Naive thymus-derived CD4-positive, alpha-beta T cell (primary cell): ENCODE results near the gene RANBP3L. TPM values are rescaled to one million over a fixed set of nuclear protein-coding genes. Genes with fewer than 3 reads are reported as not detected.

Experiments used
- ATAC-seq: fragments of 150-1000 bp; cut with Tn5 transposase; 2 replicates; pipeline ENCODE4 v1.10.0; 2021; ENCODE audit warnings: mild to moderate bottlenecking, moderate library complexity
- CTCF ChIA-PET: fragments of 350-600 bp; sonication (Branson Sonifier 250); formaldehyde crosslinking; loops from one replicate; lab custom pipeline; 2021; ENCODE audit warnings: antibody characterized with exemption; lab: Charles Lee
- POLR2A ChIA-PET: fragments of 350-600 bp; sonication (Branson Sonifier 250); formaldehyde crosslinking; loops from one replicate; lab custom pipeline; 2021; ENCODE audit warnings: antibody characterized with exemption, inconsistent platforms; lab: Charles Lee
- DNase-seq, 9 donors: peaks; one replicate each; pipeline versions ENCODE4 v3.0.0 to v3.0.0-alpha.2; 2020 to 2022; ENCODE audit warnings: mixed read lengths in 1 of 9
- H3K27ac ChIP-seq: one replicate; pipeline ENCODE4 v1.7.0; 2013; ENCODE audit warnings: mild to moderate bottlenecking, low read depth, low read length, moderate library complexity
- H3K27me3 ChIP-seq, 2 donors: one replicate each; pipeline ENCODE4 v1.7.0; 2013; ENCODE audit warnings: low read length in 2 of 2, mild to moderate bottlenecking in 2 of 2, moderate library complexity in 2 of 2; ENCODE audit not compliant: control insufficient read depth in 2 of 2, insufficient read depth in 2 of 2
- H3K36me3 ChIP-seq, 3 experiments: 1 replicate in 2 of 3; 2 replicates in 1 of 3; pipeline ENCODE4 v1.7.0; 2013; ENCODE audit warnings: low read length in 3 of 3, mild to moderate bottlenecking in 3 of 3, moderate library complexity in 1 of 3; ENCODE audit not compliant: insufficient read depth in 3 of 3, control insufficient read depth in 2 of 3
- H3K4me1 ChIP-seq, 2 donors: one replicate each; pipeline ENCODE4 v1.7.0; 2013; ENCODE audit warnings: low read length in 2 of 2, mild to moderate bottlenecking in 2 of 2, moderate library complexity in 1 of 2; ENCODE audit not compliant: control insufficient read depth in 2 of 2, insufficient read depth in 2 of 2
- H3K4me3 ChIP-seq: 2 replicates; pipeline ENCODE4 v1.7.0; 2013; ENCODE audit warnings: mild to moderate bottlenecking, low read length
- H3K9me3 ChIP-seq, 3 experiments: 1 replicate in 2 of 3; 2 replicates in 1 of 3; pipeline ENCODE4 v1.7.0; 2013; ENCODE audit warnings: low read length in 3 of 3; ENCODE audit not compliant: control insufficient read depth in 2 of 3
- H3K27ac Mint-ChIP-seq, 9 donors: one replicate each; pipeline ENCODE4 v1.8.0; 2020 to 2022; ENCODE audit warnings: mixed read lengths in 9 of 9, mild to moderate bottlenecking in 8 of 9, moderate library complexity in 5 of 9, inconsistent platforms in 2 of 9
- H3K27me3 Mint-ChIP-seq, 5 donors: one replicate each; pipeline ENCODE4 v1.8.0; 2021 to 2022; ENCODE audit warnings: mixed read lengths in 5 of 5, mild to moderate bottlenecking in 1 of 5
- H3K36me3 Mint-ChIP-seq, 5 donors: one replicate each; pipeline ENCODE4 v1.8.0; 2020 to 2022; ENCODE audit warnings: mixed read lengths in 5 of 5, mild to moderate bottlenecking in 3 of 5, inconsistent platforms in 1 of 5
- H3K4me1 Mint-ChIP-seq, 7 donors: one replicate each; pipeline ENCODE4 v1.8.0; 2020 to 2022; ENCODE audit warnings: mixed read lengths in 7 of 7, mild to moderate bottlenecking in 3 of 7, inconsistent platforms in 1 of 7
- H3K4me3 Mint-ChIP-seq, 10 donors: one replicate each; pipeline ENCODE4 v1.8.0; 2020 to 2022; ENCODE audit warnings: mild to moderate bottlenecking in 10 of 10, mixed read lengths in 10 of 10, moderate library complexity in 6 of 10, inconsistent platforms in 2 of 10
- H3K9me3 Mint-ChIP-seq, 11 donors: one replicate each; pipeline ENCODE4 v1.8.0; 2020 to 2022; ENCODE audit warnings: mixed read lengths in 11 of 11, mild to moderate bottlenecking in 4 of 11, inconsistent platforms in 1 of 11, moderate library complexity in 1 of 11
- intact Hi-C, 2 donors: fragments of 100-400 bp; cut with micrococcal nuclease; formaldehyde crosslinking; loops; one replicate each; pipeline ENCODE4 v1.15.1; 2023
- polyA plus RNA-seq, 2 donors: library from polyadenylated mRNA; unstranded; fragments of 300-500 nt; fragmentation: Illumina TruSeq; gene quantifications; one replicate each; pipeline ENCODE4 v1.2.3, GENCODE V29; 2021
- total RNA-seq, 6 experiments: library from RNA in 5 of 6; stranded (reverse) in 5 of 6; gene quantifications; 1 replicate in 5 of 6; 2 replicates in 1 of 6; pipeline ENCODE4 v1.2.3 and lab custom pipeline; 2021 to 2026

RANBP3L gene
- total and polyA plus RNA-seq, 7 experiments from 2014 or later = not detected

DNA sequence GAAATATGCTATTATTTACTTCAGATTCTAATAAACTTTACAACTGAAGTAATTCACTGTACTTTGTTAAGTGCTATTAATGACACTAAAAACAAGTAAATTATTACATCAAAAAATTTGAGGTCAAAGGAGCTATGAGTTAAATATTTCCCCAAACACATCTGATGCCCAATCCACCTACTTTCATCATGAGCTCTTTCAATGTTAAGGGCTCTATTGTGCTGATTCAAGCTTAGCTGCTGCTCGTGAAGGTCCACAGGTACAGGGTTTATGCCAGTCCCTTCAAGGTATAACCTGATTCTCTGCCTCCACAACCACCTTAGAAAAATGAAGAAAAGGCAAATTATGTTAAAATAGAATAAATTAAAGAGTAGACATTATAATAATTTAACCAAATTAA lies 84.1 kb downstream of the RANBP3L start:
- H3K9me3 Mint-ChIP-seq = no peaks in the 10 kb centered on the region
- peak overlapping the region in 1 of 9 donors; percentile 4 for H3K27ac Mint-ChIP-seq
- peaks cover 4 to 53% (median 14%) of the 10 kb centered on the region in 5 donors for H3K36me3 Mint-ChIP-seq
- no peaks in the 10 kb centered on the region for H3K9me3 ChIP-seq
- no peaks in the 10 kb centered on the region for H3K27me3 Mint-ChIP-seq
- no peak overlapping the region for H3K4me3 ChIP-seq
- no peak for ATAC-seq
- H3K27ac ChIP-seq = no peak overlapping the region
- H3K27me3 ChIP-seq = no peaks in the 10 kb centered on the region
- H3K36me3 ChIP-seq = peaks cover 0 to 30% (median 3%) of the 10 kb centered on the region in 3 experiments
- no peaks in the 10 kb centered on the region for H3K4me1 Mint-ChIP-seq
- ChIA-PET POLR2A (no interaction called here), CTCF (interaction anchor here (0.6 kb wide), 1 partner anchor 1494 kb away, joined by 3 read pairs; no protein-coding TSS in a partner anchor)
- H3K4me1 ChIP-seq = no peaks in the 10 kb centered on the region
- no peak for DNase-seq
- no peak overlapping the region for H3K4me3 Mint-ChIP-seq
- intact Hi-C loops = loop anchor here in 1 of 2 donors (10.0 kb wide), 1 partner anchor 87 kb away; the partner anchor contains the start of gene RANBP3L

DNA sequence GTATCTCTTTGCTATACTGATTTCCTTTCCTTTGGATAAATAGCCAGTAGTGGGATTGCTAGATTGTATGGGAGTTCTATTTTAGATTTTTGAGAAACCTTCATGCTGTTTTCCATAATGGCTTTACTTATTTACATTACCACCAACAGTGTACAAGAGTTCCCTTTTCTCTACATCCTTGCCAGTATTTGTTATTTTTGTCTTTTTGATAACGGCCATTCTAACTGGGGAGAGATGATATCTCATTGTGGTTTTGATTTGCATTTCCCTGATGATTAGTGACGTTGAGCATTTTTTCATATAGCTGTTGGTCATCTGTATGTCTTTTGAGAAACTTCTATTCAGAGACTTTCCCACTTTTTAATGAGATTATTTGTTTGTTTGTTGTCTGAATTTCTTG lies 85.8 kb downstream of the RANBP3L start:
- ChIA-PET CTCF (no interaction called here), POLR2A (no interaction called here)
- H3K4me1 ChIP-seq = no peaks in the 10 kb centered on the region
- ATAC-seq (no peak), DNase-seq (no peak)
- H3K36me3 ChIP-seq = peaks cover 0 to 26% (median 3%) of the 10 kb centered on the region in 3 experiments
- H3K27ac Mint-ChIP-seq = no peak overlapping the region
- no peak overlapping the region for H3K4me3 ChIP-seq
- H3K27me3 Mint-ChIP-seq = no peaks in the 10 kb centered on the region
- H3K4me3 Mint-ChIP-seq = no peak overlapping the region
- intact Hi-C loops = loop anchor here in 1 of 2 donors (10.0 kb wide), 1 partner anchor 89 kb away; the partner anchor contains the start of gene RANBP3L
- H3K9me3 ChIP-seq = no peaks in the 10 kb centered on the region
- H3K27ac ChIP-seq = no peak overlapping the region
- H3K36me3 Mint-ChIP-seq = peaks cover 5 to 45% (median 14%) of the 10 kb centered on the region in 5 donors
- no peaks in the 10 kb centered on the region for H3K9me3 Mint-ChIP-seq
- H3K27me3 ChIP-seq = no peaks in the 10 kb centered on the region
- no peaks in the 10 kb centered on the region for H3K4me1 Mint-ChIP-seq

DNA sequence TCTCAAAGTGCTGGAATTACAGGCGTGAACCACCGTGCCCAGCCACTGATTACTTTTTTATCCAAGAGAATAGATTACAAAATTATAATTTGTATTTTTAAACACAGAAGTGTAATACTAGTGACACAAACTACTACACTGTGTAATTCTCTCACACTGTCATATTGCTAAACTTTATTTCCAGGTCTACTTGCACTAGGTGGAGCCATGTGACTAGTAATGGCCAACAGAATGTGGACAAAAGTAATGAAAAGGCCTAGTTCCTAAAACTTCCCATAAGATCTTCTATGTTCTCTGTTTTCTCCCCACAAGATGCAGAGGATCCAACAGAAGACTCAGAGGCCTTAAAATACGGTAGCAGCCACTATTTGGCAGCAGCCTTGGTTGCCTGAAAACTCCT lies 87.3 kb downstream of the RANBP3L start:
- no peak overlapping the region for H3K4me3 Mint-ChIP-seq
- ChIA-PET POLR2A (no interaction called here), CTCF (interaction anchor here (1.5 kb wide), 1 partner anchor 11 kb away, joined by 6 read pairs; no protein-coding TSS in a partner anchor)
- H3K36me3 ChIP-seq = peaks cover 0 to 18% (median 3%) of the 10 kb centered on the region in 3 experiments
- no peaks in the 10 kb centered on the region for H3K9me3 Mint-ChIP-seq
- peaks cover 0 to under 1% (median 0%) of the 10 kb centered on the region in 7 donors for H3K4me1 Mint-ChIP-seq
- DNase-seq (peak in 1 of 9 donors; percentile 4), ATAC-seq (no peak)
- no peak overlapping the region for H3K4me3 ChIP-seq
- H3K9me3 ChIP-seq = no peaks in the 10 kb centered on the region
- no peaks in the 10 kb centered on the region for H3K27me3 Mint-ChIP-seq
- no peak overlapping the region for H3K27ac Mint-ChIP-seq
- no peaks in the 10 kb centered on the region for H3K4me1 ChIP-seq
- no peaks in the 10 kb centered on the region for H3K27me3 ChIP-seq
- no peak overlapping the region for H3K27ac ChIP-seq
- intact Hi-C loops = loop anchor here in 1 of 2 donors (10.0 kb wide), 1 partner anchor 90 kb away; the partner anchor contains the start of gene RANBP3L
- H3K36me3 Mint-ChIP-seq = peaks cover 5 to 35% (median 11%) of the 10 kb centered on the region in 5 donors

DNA sequence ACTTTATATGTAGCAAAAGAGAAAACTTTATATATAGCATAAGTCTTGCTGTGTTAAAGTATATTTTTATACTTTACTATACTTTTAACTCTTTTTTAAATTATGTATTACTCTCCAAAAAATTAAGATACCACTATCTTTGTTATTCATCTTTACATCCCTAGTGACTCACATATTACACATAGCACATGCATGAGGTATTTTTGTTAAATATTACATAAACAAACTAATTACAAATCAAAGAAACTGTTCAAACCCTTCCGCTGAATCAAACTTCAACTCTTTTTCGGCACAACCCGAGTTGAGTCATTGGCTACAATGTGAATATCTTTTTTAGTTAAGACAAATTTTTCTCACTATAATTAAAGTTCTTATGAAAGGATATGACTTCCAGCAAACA lies 92.0 kb downstream of the RANBP3L start:
- Histone ChIP-seq H3K36me3 (peaks cover 0 to 7% (median 0%) of the 10 kb centered on the region in 3 experiments), H3K4me3 (no peak overlapping the region), H3K27me3 (no peaks in the 10 kb centered on the region), H3K9me3 (no peaks in the 10 kb centered on the region), H3K4me1 (no peaks in the 10 kb centered on the region), H3K27ac (no peak overlapping the region)
- DNase-seq (no peak), ATAC-seq (no peak)
- H3K4me1 Mint-ChIP-seq = peaks cover 0 to 5% (median 0%) of the 10 kb centered on the region in 7 donors
- H3K36me3 Mint-ChIP-seq = peaks cover 10 to 34% (median 24%) of the 10 kb centered on the region in 5 donors
- ChIA-PET CTCF (no interaction called here), POLR2A (no interaction called here)
- no peak overlapping the region for H3K4me3 Mint-ChIP-seq
- intact Hi-C loops = loop anchor here in 1 of 2 donors (10.0 kb wide), 1 partner anchor 95 kb away; the partner anchor contains the start of gene RANBP3L
- H3K27ac Mint-ChIP-seq = no peak overlapping the region
- H3K27me3 Mint-ChIP-seq = no peaks in the 10 kb centered on the region
- peaks cover 0 to 3% (median 0%) of the 10 kb centered on the region in 11 donors for H3K9me3 Mint-ChIP-seq

DNA sequence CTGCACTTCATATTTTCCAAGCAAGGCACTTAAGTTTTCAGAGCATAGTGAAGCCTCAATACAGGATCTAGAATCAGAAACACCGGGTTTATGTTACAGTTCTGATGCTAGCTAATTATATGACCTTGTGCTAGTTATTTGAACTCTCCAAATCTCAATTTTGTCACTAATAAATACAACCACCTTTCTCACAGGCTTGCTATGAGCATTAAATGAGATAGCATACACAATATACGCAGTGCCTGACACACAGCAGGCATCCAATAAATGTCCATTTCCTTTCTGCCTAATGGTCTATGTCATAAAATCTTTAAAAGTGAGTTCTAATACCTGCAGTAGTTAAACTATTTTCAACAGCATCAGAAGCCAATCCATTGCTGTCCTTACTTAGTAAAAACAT lies 92.9 kb downstream of the RANBP3L start:
- no peak overlapping the region for H3K4me3 Mint-ChIP-seq

DNA sequence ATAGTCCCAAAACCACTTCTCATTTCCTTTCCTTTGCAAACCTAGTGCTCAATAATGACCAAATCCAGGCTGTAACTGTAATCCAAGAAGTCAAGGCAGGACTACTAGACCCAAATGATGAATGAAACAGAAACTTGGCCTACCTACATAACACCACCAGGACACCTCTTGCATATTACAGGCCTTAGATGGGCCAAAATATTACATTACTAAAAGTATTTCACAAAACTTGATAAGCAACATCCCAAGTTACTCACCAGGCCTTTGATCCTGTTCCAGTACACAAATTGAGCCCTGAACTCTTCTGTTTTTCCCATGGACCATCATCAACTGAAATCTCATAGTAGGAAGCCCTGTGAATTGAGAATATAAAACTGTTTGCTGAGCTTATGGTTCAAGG lies 94.8 kb downstream of the RANBP3L start:
- Mint-ChIP-seq H3K9me3 (peaks cover 0 to 3% (median 0%) of the 10 kb centered on the region in 11 donors), H3K27ac (no peak overlapping the region), H3K27me3 (no peaks in the 10 kb centered on the region), H3K36me3 (peaks cover 5 to 42% (median 24%) of the 10 kb centered on the region in 5 donors), H3K4me3 (no peak overlapping the region), H3K4me1 (peaks cover 0 to 5% (median 0%) of the 10 kb centered on the region in 7 donors)
- Histone ChIP-seq H3K4me1 (no peaks in the 10 kb centered on the region), H3K9me3 (no peaks in the 10 kb centered on the region), H3K27ac (no peak overlapping the region), H3K36me3 (no peaks in the 10 kb centered on the region), H3K4me3 (no peak overlapping the region), H3K27me3 (no peaks in the 10 kb centered on the region)
- intact Hi-C loops = no loop called here
- CTCF ChIA-PET = no interaction called here
- DNase-seq (no peak), ATAC-seq (no peak)
- POLR2A ChIA-PET = no interaction called here

More for the DNA sequence above, 92.9 kb downstream of the RANBP3L start:
- Mint-ChIP-seq H3K36me3 (peaks cover 10 to 36% (median 24%) of the 10 kb centered on the region in 5 donors), H3K27ac (no peak overlapping the region), H3K9me3 (peaks cover 0 to 3% (median 0%) of the 10 kb centered on the region in 11 donors), H3K27me3 (no peaks in the 10 kb centered on the region), H3K4me1 (peaks cover 0 to 5% (median 0%) of the 10 kb centered on the region in 7 donors)
- DNase-seq (no peak), ATAC-seq (no peak)
- H3K4me1 ChIP-seq = no peaks in the 10 kb centered on the region
- H3K36me3 ChIP-seq = peaks cover 0 to 7% (median 0%) of the 10 kb centered on the region in 3 experiments
- intact Hi-C loops = no loop called here
- H3K27me3 ChIP-seq = no peaks in the 10 kb centered on the region
- H3K27ac ChIP-seq = no peak overlapping the region
- ChIA-PET CTCF (interaction anchor here (0.7 kb wide), 1 partner anchor 130 kb away, joined by 3 read pairs; no protein-coding TSS in a partner anchor), POLR2A (interaction anchor here (0.6 kb wide), 1 partner anchor 334 kb away, joined by 3 read pairs; no protein-coding TSS in a partner anchor)
- no peaks in the 10 kb centered on the region for H3K9me3 ChIP-seq
- no peak overlapping the region for H3K4me3 ChIP-seq
